Skeletal muscle tissue (tissue), 5 donors: Measurements from ENCODE around the gene GAA. TPM values are rescaled to one million over a fixed set of nuclear protein-coding genes. Genes with fewer than 3 reads are reported as not detected.

Experiments
- H3K27ac ChIP-seq: one replicate; pipeline ENCODE4 v1.7.0; 2013; ENCODE audit warnings: mild to moderate bottlenecking, low read depth, low read length, inconsistent platforms
- H3K27me3 ChIP-seq, 3 donors: one replicate each; pipeline ENCODE4 v1.7.0; 2013; ENCODE audit warnings: low read length in 3 of 3; ENCODE audit not compliant: control insufficient read depth in 3 of 3, insufficient read depth in 3 of 3
- H3K36me3 ChIP-seq, 3 donors: one replicate each; pipeline ENCODE4 v1.7.0; 2013; ENCODE audit warnings: low read length in 3 of 3; ENCODE audit not compliant: control insufficient read depth in 3 of 3, insufficient read depth in 3 of 3
- H3K4me1 ChIP-seq, 3 donors: one replicate each; pipeline ENCODE4 v1.7.0; 2013; ENCODE audit warnings: low read length in 3 of 3, mild to moderate bottlenecking in 3 of 3; ENCODE audit not compliant: control insufficient read depth in 3 of 3, insufficient read depth in 3 of 3
- H3K4me3 ChIP-seq, 3 donors: one replicate each; pipeline ENCODE4 v1.7.0; 2013; ENCODE audit warnings: low read length in 3 of 3
- H3K9ac ChIP-seq, 3 donors: one replicate each; pipeline ENCODE4 v1.7.0; 2013; ENCODE audit warnings: low read length in 3 of 3, mild to moderate bottlenecking in 3 of 3, moderate library complexity in 2 of 3, low read depth in 1 of 3
- H3K9me3 ChIP-seq, 3 donors: one replicate each; pipeline ENCODE4 v1.7.0; 2013; ENCODE audit warnings: low read length in 3 of 3; ENCODE audit not compliant: control insufficient read depth in 3 of 3
- small RNA-seq: library from RNA; depleted of rRNA; stranded (forward); fragments of <200 nt; gene quantifications from one replicate; pipeline ENCODE3, GENCODE V24; 2014
- total RNA-seq: library from RNA; depleted of rRNA; stranded (reverse); fragments of >200 nt; gene quantifications from one replicate; pipeline ENCODE4 v1.2.3, GENCODE V29; 2014
- donor health status: Osteomylitis.

GAA gene
- total RNA-seq, 1 donor from 2014 or later, result 14.1 TPM

DNA sequence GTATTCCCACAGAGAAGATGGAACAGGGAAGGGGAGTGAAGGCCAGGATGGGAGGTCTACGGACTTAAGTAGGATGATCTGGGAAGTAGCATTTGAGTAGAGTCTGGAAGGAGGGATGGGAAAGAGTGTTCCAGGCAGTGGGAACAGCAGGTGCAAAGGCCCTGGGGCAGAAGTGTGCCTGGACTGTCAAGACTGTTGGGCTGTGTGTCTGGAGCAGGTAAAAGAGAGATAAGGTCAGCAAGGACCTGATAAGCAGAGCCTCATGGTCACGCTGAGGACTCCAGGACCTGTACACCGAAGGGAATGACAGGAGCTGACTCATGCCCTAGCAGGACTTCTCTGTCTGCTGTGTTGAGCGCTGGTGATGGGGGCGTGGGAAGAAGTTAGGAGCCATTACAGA is 67.7 kb downstream of the GAA start:
- Histone ChIP-seq H3K9me3 (no peaks in the 10 kb centered on the region), H3K27me3 (peaks cover 0 to 16% (median 11%) of the 10 kb centered on the region in 3 donors)

More for the DNA sequence above, 67.7 kb downstream of the GAA start:
- H3K4me1 ChIP-seq, result no peaks in the 10 kb centered on the region
- no peak overlapping the region for H3K4me3 ChIP-seq
- no peaks in the 10 kb centered on the region for H3K36me3 ChIP-seq
- H3K9ac ChIP-seq, result no peak overlapping the region
- no peak overlapping the region for H3K27ac ChIP-seq

Small RNA genes lying within 50 kb of the gene (small RNA-seq; reads per million reads assigned to genes)
- gene AC087741.2 (not detected), gene MIR1268B (not detected)

Other genes with a start within 250 kb of the GAA start
- gene TBC1D16, start 65.7 kb upstream of the GAA start, total RNA-seq, result 19.3 TPM
- 1.0 TPM for gene CCDC40, start 64.9 kb upstream of the GAA start, total RNA-seq
- gene EIF4A3, start 45.5 kb downstream of the GAA start, total RNA-seq, result 71.5 TPM
- gene CARD14, start 68.4 kb downstream of the GAA start, total RNA-seq, result 0.52 TPM
- 6.3 TPM for gene SGSH, start 118.8 kb downstream of the GAA start, total RNA-seq
- 7.3 TPM for gene SLC26A11, start 118.8 kb downstream of the GAA start, total RNA-seq
- 63.2 TPM for gene RNF213, start 159.3 kb downstream of the GAA start, total RNA-seq